Measurements from ENCODE around the gene NEUROG3. TPM values are rescaled to one million over a fixed set of nuclear protein-coding genes. Genes with fewer than 3 reads are reported as not detected.
A peak's percentile ranks its signal among the peaks of the same experiment; 100 is the strongest.

Gene NEUROG3
- total RNA-seq, 3 donors from 2014 or later = not detected

DNA sequence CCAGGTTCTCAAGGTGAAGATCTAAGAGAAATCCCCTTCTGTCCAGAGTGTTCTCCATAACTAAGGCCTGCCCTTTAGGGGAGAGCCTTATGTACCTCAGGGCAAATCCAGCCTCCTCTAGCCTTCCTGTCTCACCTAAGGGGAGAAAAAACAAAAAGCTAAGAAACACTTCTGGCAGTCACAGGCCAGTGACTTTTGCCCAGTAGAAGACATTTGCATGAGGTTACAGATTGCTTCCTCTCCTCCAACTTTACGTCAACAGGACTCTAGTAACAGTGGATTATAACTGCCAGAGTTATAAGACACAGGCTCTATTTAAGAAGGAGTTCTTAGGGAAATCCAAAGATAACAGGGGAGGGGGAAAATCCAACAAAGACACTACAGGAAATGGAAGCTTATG lies 40.9 kb upstream of the NEUROG3 start:
- Histone ChIP-seq H3K4me1 (no peaks in the 10 kb centered on the region), H3K36me3 (no peaks in the 10 kb centered on the region), H3K27ac (peak overlapping the region; percentile 3 to 34), H3K27me3 (no peaks in the 10 kb centered on the region), H3K4me3 (no peak overlapping the region), H3K9me3 (peaks cover 0 to 15% of the 10 kb centered on the region in 2 donors)
- TF ChIP-seq POLR2A (IDR thresholded peaks at IDR 0.05) = no peak
- TF ChIP-seq, protein P1, sequence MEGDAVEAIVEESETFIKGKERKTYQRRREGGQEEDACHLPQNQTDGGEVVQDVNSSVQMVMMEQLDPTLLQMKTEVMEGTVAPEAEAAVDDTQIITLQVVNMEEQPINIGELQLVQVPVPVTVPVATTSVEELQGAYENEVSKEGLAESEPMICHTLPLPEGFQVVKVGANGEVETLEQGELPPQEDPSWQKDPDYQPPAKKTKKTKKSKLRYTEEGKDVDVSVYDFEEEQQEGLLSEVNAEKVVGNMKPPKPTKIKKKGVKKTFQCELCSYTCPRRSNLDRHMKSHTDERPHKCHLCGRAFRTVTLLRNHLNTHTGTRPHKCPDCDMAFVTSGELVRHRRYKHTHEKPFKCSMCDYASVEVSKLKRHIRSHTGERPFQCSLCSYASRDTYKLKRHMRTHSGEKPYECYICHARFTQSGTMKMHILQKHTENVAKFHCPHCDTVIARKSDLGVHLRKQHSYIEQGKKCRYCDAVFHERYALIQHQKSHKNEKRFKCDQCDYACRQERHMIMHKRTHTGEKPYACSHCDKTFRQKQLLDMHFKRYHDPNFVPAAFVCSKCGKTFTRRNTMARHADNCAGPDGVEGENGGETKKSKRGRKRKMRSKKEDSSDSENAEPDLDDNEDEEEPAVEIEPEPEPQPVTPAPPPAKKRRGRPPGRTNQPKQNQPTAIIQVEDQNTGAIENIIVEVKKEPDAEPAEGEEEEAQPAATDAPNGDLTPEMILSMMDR (IDR thresholded peaks at IDR 0.05) = no peak
- no peak for TF ChIP-seq POLR2AphosphoS5 (IDR thresholded peaks at IDR 0.05)
- no peak for DNase-seq (ENCODE audit: low spot score in 2 of 2)
- intact Hi-C loops (cut with DNase I; ENCODE audit: low total_unique reads) = no loop called here

DNA sequence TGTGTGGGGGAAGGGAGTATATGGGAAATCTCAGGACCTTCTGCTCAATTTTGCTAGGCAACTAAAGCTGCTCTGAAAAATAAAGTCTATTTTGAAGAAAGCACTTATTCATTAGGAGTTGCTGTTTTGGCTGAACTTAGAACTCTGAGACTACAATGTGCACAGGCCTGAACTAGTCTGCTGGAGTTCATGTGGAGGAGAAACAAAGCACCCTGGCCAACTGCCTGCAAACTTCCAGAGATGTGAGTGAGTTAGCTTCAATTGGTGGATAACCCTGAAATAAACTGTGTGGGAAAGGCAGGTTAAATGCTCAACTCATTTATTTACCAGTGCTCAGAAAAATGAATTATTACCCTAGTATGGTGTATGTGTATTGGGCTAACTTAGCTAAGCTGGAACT lies 39.5 kb upstream of the NEUROG3 start:
- Histone ChIP-seq H3K4me1 (no peaks in the 10 kb centered on the region), H3K36me3 (no peaks in the 10 kb centered on the region), H3K27me3 (no peaks in the 10 kb centered on the region), H3K27ac (peak overlapping the region in 1 of 2 donors; percentile 66), H3K9me3 (peaks cover 0 to 23% of the 10 kb centered on the region in 2 donors), H3K4me3 (no peak overlapping the region)
- intact Hi-C loops (cut with DNase I; ENCODE audit: low total_unique reads) = no loop called here
- TF ChIP-seq, protein P1 (IDR thresholded peaks at IDR 0.05) = no peak
- TF ChIP-seq POLR2AphosphoS5 (IDR thresholded peaks at IDR 0.05) (no peak), POLR2A (IDR thresholded peaks at IDR 0.05) (no peak)
- peak in 1 of 2 donors; percentile 69 for DNase-seq (ENCODE audit: low spot score in 2 of 2)

DNA sequence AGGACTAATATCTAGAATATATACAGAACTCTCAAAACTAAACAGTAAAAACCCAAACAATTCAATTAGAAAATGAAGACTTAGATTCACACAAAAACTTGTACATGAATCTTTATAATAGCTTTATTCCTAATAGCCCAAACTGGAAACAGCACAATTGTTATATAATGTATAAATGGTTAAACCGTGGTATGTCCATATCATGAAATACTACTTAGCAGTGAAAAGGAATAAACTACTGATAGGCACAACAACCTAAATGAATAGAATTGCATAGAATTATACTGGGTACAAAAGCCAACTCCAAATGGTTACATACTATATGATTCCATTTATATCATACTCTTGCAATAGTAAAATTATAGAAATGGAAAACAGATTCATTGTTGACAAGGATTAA lies 35.9 kb upstream of the NEUROG3 start:
- H3K4me1 ChIP-seq = no peaks in the 10 kb centered on the region
- no peak overlapping the region for H3K4me3 ChIP-seq
- TF ChIP-seq POLR2AphosphoS5 (IDR thresholded peaks at IDR 0.05) (no peak), POLR2A (IDR thresholded peaks at IDR 0.05) (no peak)
- TF ChIP-seq, protein P1 (IDR thresholded peaks at IDR 0.05) = no peak
- H3K9me3 ChIP-seq = peaks cover 0 to 23% of the 10 kb centered on the region in 2 donors
- intact Hi-C loops (cut with DNase I; ENCODE audit: low total_unique reads) = no loop called here
- H3K27me3 ChIP-seq = no peaks in the 10 kb centered on the region
- no peak for DNase-seq (ENCODE audit: low spot score in 2 of 2)
- H3K27ac ChIP-seq = no peak overlapping the region
- H3K36me3 ChIP-seq = no peaks in the 10 kb centered on the region

DNA sequence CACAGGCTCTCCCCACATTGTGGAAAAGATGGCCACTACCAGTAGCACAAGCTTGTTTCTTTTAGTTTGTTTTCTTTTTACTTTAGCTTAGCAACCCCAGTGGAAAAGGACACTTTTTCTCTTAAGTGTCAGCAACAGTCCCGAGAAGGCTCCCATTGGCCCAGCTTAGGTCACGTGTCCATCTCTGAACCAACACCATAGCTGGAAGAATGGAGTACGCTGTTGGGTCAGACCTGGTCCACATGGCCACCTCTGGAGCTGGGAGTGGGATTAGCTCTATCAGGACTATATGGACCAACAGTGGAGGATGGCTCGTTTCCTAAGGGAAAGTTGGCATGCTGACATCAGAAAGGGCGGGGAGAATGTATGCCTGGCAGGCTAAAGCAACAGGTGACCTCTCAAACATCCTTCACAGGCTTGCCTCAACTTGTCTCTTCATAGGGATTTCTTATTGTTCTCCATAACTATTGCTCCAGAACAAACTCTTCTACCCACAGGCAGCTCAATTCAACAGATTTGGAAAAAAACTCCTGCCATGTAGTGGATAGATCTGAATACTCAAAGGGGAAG lies 27.6 kb upstream of the NEUROG3 start:
- intact Hi-C loops (cut with DNase I; ENCODE audit: low total_unique reads) = no loop called here
- TF ChIP-seq, protein P1 (IDR thresholded peaks at IDR 0.05) = no peak
- no peak for TF ChIP-seq POLR2AphosphoS5 (IDR thresholded peaks at IDR 0.05)
- no peak for TF ChIP-seq POLR2A (IDR thresholded peaks at IDR 0.05)
- peaks cover 0 to 3% of the 10 kb centered on the region in 2 donors for H3K27me3 ChIP-seq
- H3K9me3 ChIP-seq = peaks cover 0 to 8% of the 10 kb centered on the region in 2 donors
- DNase-seq (ENCODE audit: low spot score in 2 of 2) = no peak
- no peaks in the 10 kb centered on the region for H3K4me1 ChIP-seq
- no peaks in the 10 kb centered on the region for H3K36me3 ChIP-seq
- H3K27ac ChIP-seq = no peak overlapping the region
- H3K4me3 ChIP-seq = no peak overlapping the region

DNA sequence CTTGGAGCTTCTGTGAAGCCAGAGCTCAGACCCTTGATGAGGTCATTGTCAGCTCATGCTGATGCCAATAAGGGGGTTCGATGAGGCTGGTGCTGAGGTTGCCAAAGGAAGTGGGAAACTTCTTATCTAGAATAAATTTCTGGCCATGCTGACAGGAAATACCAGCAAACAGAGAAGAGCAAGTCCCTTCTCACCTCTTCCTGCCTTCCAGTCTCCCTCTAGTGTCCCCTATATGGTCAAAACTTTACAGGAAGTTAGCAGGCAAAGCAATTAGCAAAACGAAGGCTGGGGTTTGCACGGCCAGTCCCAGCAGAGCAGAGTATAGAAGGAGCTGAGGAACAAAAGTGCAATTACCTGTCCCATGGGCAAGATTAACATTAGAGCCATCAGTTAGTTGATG lies 15.1 kb upstream of the NEUROG3 start:
- H3K4me3 ChIP-seq = no peak overlapping the region
- TF ChIP-seq, protein P1 (IDR thresholded peaks at IDR 0.05) = no peak
- TF ChIP-seq POLR2A (IDR thresholded peaks at IDR 0.05) = no peak
- TF ChIP-seq POLR2AphosphoS5 (IDR thresholded peaks at IDR 0.05) = no peak
- H3K9me3 ChIP-seq = no peaks in the 10 kb centered on the region
- no peak overlapping the region for H3K27ac ChIP-seq
- no peaks in the 10 kb centered on the region for H3K27me3 ChIP-seq
- no peaks in the 10 kb centered on the region for H3K4me1 ChIP-seq
- intact Hi-C loops (cut with DNase I; ENCODE audit: low total_unique reads) = no loop called here
- DNase-seq (ENCODE audit: low spot score in 2 of 2) = no peak
- H3K36me3 ChIP-seq = no peaks in the 10 kb centered on the region
